ENCODE measurements around the gene EIF4E. TPM values are rescaled to one million over a fixed set of nuclear protein-coding genes. Genes with fewer than 3 reads are reported as not detected.

Gene EIF4E
- total RNA-seq (2014; rRNA removed; shearing (Covaris generic)) = 132 and 135 TPM in 2 replicates
- 103 and 122 TPM in 2 replicates for polyA plus RNA-seq (2015; cell fraction: cytosol; rRNA removed)
- 41.2 and 42.1 TPM in 2 replicates for polyA plus RNA-seq (2015; cell fraction: nucleus; rRNA removed)

DNA sequence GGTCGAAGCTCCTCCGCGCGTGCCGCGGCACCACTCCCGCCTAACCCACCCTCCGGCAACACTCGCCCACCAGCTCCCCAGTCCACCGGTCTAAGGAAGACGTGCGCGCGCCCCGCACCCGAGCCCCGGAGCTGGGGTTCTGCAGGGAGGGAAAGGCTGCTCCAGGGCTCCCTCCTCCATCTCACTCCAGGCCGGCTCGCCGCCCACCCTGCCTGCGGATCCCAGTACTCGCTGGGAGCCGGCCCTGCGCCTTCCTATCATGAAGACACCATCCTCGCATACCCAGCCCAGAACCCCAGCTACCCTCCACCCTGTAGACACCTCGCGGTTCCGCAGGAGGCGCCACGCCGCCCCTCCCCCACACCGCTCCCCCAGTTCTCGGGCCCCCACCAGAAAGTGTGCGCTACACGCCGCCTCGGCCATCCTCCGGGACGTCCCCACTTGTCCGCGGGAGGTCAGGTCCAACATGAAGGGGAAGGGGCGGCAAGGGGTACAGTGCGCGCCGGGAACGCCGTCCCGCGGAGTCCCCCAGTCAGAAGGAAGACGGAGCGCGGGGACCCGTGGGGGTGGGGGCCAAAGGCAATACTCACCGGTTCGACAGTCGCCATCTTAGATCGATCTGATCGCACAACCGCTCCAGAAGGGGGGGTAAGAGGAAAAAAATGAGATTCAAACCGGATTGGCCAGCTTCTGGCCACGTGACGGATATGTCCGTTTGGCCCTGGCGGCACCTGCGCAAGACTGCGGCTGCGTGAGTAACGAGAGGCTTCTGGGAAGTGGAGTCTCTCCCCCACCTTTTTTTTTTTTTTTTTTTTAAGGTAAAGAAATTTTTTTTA, at the start of gene EIF4E:
TSS of gene EIF4E (minus strand) at position 629 of the 836 bp plus-strand sequence. CDS start at position 608, 21 bp downstream.
- DNase-seq (ENCODE audit: low read depth, low spot score) = peak; percentile 98
- in situ Hi-C loops (cut with HindIII; ENCODE audit: low pct_unique_long_range_greater_than_20kb, low sequenced_read_pairs) = no loop called here

DNA sequence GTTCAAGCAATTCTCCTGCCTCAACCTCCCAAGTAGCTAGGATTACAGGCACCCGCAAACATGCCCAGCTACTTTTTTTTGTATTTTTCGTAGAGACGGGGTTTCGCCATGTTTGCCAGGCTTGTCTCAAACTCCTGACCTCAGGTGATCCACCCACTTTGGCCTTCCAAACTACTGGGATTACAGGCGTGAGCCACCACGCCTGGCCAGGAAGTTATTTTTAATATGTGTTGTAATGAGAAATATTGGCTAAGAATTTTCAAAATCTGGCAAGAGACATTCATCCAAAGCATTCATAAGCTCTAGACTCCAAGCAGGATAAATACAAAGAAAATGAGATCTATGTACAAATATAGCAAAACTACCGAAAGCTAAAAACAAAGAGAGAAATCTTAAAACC, 48.6 kb upstream of the EIF4E start:
- in situ Hi-C loops (cut with HindIII; ENCODE audit: low pct_unique_long_range_greater_than_20kb, low sequenced_read_pairs) = no loop called here
- DNase-seq (ENCODE audit: low read depth, low spot score) = no peak

- DNase-seq (ENCODE audit: low read depth, low spot score) = no peak
- in situ Hi-C loops (cut with HindIII; ENCODE audit: low pct_unique_long_range_greater_than_20kb, low sequenced_read_pairs) = no loop called here
These were observed 47.8 kb upstream of the EIF4E start for GRCh38 chr4:98976716-98977115.

DNA sequence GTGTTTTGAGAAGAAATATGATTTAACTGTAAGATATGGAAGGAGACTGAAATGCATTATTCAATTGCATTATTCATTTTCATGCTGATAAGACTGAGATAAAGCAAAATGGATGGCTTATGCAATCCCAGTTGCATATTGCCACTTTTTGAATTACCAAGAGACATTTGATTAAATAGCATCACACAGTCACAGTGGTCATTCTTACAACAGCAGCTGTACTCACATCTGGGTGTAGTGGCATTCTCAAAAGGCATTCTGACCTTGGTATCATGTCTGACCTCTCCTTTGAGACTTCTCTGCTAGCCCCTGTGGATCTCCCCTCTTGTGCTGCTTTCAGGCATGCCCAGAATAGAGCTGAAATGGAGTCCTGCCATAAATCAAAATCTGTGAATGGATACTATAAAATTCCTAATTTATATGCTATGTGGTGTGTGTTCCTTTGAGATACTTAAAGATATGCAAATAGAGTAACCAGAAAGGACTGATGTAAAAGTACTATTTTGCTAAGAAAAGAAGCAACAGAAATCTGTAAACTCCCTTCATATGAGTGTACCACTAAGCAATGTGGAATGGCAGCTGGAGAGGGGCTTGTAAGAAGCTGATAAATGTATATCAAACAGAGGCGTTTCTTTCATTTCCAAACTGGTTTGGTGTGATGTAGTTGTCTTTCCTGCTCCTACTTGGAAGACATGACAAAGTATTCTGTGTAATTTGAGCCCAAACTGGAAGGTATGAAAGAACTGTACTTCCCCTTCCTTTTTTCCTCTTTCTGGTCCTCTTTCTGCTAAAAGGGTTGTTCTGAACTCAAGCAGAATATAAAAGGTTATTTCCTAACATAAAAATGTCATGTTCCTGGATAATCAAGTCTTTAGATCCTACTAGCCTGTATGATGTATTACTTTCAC, 41.2 kb upstream of the EIF4E start:
- no peak for DNase-seq (ENCODE audit: low read depth, low spot score)
- in situ Hi-C loops (cut with HindIII; ENCODE audit: low pct_unique_long_range_greater_than_20kb, low sequenced_read_pairs) = no loop called here

DNA sequence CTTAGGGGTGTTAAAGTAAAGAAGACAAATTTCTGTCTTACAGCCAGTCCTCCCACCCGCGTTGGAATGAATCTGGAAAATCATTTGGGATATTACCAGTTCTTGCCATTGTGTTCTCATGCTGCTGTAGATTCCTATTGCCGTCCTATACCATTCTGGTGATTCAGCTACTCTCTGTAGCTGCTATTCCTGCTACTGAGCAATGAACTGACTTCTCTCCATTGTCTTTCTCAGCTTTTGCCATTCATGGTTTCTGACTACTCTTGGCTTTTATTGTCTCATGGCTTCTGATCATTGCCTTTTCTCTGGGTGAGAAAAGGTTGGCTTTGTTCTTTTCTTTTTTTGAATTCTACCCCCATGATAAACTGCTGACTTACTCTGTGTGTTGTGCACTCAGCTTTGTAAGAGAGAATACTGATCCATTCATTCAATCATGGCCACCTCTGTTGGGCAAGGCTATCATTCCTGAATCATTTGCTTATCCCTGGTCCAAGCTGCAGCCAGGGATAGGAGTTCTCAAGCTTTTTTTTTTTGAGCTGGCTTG, 38.9 kb upstream of the EIF4E start:
- in situ Hi-C loops (cut with HindIII; ENCODE audit: low pct_unique_long_range_greater_than_20kb, low sequenced_read_pairs) = no loop called here
- peak; percentile 55 for DNase-seq (ENCODE audit: low read depth, low spot score)

DNA sequence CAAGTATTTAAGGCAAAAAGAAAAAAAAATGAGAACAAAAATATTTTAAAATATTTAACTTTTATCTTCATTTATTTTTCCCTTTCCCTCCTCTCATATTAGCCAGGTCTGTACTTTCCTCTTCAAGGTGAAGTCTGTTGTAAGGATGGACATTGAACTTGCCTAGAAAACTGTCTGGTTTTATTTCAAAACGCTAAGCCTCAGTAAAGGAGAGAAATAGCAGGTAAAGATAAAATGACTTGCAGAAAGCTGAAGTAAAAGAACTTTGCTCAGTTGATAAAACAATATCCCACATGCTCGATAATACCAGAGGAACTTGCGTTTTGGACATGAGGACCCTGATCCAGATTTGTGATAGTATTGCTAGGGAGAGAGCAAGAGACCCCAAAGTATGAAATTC, 38.0 kb upstream of the EIF4E start:
- in situ Hi-C loops (cut with HindIII; ENCODE audit: low pct_unique_long_range_greater_than_20kb, low sequenced_read_pairs) = no loop called here
- DNase-seq (ENCODE audit: low read depth, low spot score) = no peak

DNA sequence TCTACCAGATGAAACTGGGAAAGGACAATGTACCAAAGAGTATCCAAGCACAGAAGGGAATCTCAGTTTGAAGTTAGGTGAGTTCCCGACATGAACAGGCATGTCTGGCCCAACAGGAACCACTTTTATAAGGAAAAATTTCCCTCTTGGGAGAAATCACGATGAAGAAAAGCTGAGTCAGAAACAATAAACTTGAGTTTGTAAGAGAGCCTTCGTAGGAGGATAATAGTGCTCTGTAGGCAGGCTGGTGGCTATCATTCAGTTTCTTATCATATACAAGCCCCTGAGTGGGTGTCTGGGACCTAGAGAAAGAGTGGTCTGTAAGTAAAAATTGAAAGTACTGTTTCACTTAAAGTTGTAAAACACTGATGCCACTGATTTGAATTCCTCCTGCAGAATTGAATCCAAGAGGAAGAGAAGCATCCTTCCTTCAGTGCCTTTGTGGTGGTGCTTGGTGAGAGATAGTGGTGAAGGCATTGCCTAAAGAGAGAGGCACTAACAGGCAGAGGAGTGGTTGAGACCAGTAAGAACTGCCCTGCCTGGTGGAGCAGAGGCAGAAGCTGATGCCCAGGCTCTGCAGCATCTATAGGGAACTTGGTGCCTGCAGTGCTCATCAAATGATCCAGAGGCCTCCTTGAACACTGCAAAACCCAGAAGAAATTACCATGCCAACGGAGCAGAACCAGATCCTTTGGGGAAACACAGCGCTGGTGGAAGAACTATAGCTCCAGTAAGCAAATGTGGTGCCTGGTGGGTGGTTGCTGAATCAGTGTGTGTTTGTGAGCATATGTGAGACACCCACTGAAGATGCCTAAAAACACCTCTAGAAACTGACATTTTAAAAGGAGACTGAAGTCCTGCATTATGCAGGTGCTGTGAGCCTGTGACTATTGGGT, 34.9 kb upstream of the EIF4E start:
- DNase-seq (ENCODE audit: low read depth, low spot score) = no peak
- in situ Hi-C loops (cut with HindIII; ENCODE audit: low pct_unique_long_range_greater_than_20kb, low sequenced_read_pairs) = no loop called here

- in situ Hi-C loops (cut with HindIII; ENCODE audit: low pct_unique_long_range_greater_than_20kb, low sequenced_read_pairs) = no loop called here
- DNase-seq (ENCODE audit: low read depth, low spot score) = no peak
These were observed 32.8 kb upstream of the EIF4E start for GRCh38 chr4:98961770-98962169.

GRCh38 chr4:98959411-98959810, 30.5 kb upstream of the EIF4E start:
- in situ Hi-C loops (cut with HindIII; ENCODE audit: low pct_unique_long_range_greater_than_20kb, low sequenced_read_pairs) = no loop called here
- DNase-seq (ENCODE audit: low read depth, low spot score) = no peak

DNA sequence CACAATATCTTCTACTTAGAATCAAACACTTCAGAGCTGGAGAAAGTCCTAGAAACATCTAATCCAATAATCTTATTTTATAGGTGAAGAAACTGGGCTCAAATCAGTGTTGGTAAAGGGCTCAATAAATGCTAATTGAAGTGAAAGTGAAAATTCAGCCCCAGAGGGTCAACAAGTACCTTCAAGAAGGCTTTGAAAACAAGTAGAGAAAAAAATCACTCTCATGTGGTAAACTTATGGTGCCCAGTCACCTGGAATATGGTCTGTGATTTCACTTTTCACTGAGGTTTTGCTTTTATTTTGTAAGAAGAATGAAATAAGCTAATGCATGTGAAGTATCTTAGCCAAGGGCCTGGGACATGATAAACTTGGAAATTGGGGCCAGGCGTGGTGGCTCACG, 29.1 kb upstream of the EIF4E start:
- DNase-seq (ENCODE audit: low read depth, low spot score) = no peak
- in situ Hi-C loops (cut with HindIII; ENCODE audit: low pct_unique_long_range_greater_than_20kb, low sequenced_read_pairs) = no loop called here

DNA sequence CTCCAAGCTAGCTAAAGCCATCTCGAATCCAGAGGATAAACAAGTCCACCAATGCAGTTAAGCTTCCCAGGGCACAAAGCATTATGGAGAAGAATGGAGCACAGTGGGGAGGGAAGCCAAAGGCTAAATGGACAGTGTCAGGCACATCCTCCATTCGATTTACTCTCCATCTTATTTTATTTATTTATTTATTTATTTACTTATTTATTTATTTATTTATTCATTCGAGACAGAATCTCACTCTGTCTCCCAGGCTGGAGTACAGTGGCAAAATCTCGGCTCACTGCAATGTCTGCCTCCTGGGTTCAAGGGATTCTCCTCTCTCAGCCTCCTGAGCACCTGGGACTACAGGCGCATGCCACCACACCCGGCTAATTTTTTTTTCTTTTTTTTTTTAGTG, 26.3 kb upstream of the EIF4E start:
- in situ Hi-C loops (cut with HindIII; ENCODE audit: low pct_unique_long_range_greater_than_20kb, low sequenced_read_pairs) = no loop called here
- no peak for DNase-seq (ENCODE audit: low read depth, low spot score)

DNA sequence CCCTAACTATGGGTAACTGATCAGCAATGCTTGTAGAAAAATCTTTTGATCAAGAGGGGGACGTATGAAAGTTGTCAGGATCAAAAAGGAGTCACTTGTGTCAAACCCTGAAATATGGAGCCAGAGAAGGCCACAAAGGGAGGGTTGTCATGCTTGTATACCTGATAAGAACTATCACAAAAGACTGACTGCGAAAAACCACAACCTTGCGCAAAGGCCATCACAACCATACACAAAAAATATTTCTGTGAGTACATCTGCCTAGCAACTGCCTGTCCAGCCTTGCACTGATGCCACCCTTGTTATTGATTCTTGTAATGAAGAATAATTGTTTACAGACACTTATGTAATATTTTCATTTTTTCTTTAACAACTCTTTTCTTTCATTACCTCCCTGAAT, 22.8 kb upstream of the EIF4E start:
- DNase-seq (ENCODE audit: low read depth, low spot score) = no peak
- in situ Hi-C loops (cut with HindIII; ENCODE audit: low pct_unique_long_range_greater_than_20kb, low sequenced_read_pairs) = no loop called here

DNA sequence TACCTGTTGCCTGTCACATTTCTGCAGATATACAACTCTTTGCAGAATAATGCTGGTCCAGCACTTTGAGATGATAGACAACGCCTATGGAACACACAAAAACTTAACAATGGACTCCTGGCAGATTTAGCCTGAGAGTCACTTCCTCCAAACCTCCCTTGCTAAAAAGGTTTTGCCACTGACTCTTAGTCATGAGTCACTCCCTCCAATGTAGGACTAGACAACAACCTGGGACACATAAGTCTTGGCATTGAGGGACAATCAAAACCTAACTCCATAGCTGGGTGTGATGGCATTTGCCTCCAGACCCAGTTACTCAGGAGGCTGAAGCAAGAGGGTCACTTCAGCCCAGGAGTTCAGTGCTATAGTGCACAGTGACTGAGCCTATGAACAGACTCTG, 22.0 kb upstream of the EIF4E start:
- in situ Hi-C loops (cut with HindIII; ENCODE audit: low pct_unique_long_range_greater_than_20kb, low sequenced_read_pairs) = no loop called here

GRCh38 chr4:98946359-98946758, 17.4 kb upstream of the EIF4E start:
- in situ Hi-C loops (cut with HindIII; ENCODE audit: low pct_unique_long_range_greater_than_20kb, low sequenced_read_pairs) = no loop called here
- DNase-seq (ENCODE audit: low read depth, low spot score) = no peak

More for the DNA sequence above, 22.0 kb upstream of the EIF4E start:
- no peak for DNase-seq (ENCODE audit: low read depth, low spot score)

GRCh38 chr4:98945297-98945850, 16.4 kb upstream of the EIF4E start:
- in situ Hi-C loops (cut with HindIII; ENCODE audit: low pct_unique_long_range_greater_than_20kb, low sequenced_read_pairs) = no loop called here
- DNase-seq (ENCODE audit: low read depth, low spot score) = no peak

- in situ Hi-C loops (cut with HindIII; ENCODE audit: low pct_unique_long_range_greater_than_20kb, low sequenced_read_pairs) = no loop called here
These were observed 11.0 kb upstream of the EIF4E start for GRCh38 chr4:98939892-98940298.

DNA sequence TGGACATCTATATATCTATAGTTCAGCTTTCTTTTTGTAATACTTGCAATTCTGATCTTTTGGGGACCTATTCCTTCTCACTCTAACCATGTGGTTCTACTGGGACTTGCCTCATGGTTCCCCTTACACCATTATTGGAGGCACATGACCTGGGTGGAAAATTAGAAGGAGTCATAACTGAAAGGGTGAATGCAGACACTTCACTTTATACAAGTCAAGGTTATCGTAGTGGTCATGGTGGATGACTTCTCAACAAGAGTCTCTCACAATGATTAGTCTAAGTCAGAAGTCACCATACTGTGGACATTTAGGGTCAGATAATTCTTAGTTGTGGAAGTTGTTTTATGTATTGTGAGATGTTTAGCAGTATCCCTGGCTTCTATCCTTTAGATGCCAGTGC, 10.5 kb upstream of the EIF4E start:
- DNase-seq (ENCODE audit: low read depth, low spot score) = peak; percentile 2
- in situ Hi-C loops (cut with HindIII; ENCODE audit: low pct_unique_long_range_greater_than_20kb, low sequenced_read_pairs) = no loop called here

More at GRCh38 chr4:98939892-98940298, 11.0 kb upstream of the EIF4E start:
- peak; percentile 73 for DNase-seq (ENCODE audit: low read depth, low spot score)
